SHP77 treated with DMSO at 0.1 percent for 48 hours (cell line): ENCODE data around the gene GFPT1.
"Not testable (repeated sequence)": the region's sequence is repeated elsewhere in the genome, so short reads cannot be mapped to it uniquely, and the experiment has no call there.

Experiments
- DNase-seq: peaks from one replicate; lab custom pipeline; 2025; lab: John Stamatoyannopoulos, UW

GFPT1 gene

DNA sequence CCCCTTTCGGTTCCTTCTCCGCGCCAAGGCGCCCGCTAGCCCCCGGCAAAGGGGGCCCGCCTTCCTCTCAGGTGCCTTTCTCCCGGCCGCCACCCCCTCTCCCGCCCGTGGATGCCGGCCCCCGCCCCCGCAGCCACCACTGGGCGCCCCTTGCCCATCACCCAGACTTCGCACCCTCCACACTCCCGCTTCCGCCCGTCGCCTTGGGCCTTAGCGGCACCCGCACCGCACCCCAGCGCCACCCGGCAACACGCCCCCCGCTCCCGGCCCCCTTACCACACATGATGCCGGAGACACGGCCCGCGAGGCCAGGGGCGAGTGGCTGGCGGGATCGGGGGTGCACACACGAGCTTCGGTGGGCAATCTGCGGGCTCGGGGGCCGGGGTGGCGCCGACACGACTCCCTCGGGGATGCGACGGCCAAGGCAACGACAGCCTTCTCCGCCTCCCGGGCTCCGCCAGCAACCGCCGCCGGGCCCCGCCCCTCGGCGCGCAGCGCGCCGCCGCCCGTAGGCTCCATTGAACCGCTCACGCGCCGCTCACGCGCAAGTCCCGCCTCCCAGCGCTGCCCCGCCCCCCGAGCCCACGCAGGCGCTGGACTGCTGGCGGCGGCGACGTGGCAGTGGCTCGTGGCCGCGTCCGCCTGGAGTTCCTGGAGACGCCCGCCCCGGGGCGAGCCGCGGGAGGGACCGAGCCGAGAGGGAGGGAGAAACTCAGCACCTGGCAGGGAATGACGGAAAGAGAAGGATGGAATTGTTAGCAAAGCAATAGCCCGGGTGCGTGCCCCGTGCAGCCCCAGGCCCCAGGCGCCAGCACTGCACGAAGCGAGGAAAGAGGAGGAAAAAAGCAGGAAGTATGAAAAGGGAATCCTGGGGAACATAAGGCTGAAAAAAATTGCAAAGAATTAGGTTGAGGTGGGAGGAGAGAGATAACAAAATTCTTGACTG, at the start of gene GFPT1:
GFPT1 (minus strand) TSS at position 439 of the 946 bp plus-strand sequence; CDS start at position 283, 156 bp downstream.
- DNase-seq: peak; percentile 60

DNA sequence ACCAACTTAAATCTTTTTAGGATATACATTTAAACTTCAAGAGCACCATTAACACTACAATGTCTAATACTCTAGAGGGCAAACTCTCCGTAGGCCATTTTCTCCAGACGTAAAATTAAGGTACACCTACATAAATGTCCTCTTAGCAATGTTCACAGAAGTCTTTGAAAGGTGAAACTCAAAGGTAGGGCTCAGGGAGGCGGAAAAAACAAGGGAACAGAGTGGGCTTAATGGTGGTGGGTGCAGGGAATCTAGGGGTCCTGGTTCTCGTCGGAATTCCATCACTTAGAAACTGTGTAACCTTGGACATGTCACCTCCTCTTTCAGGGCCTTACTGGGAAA, 49.5 kb upstream of the GFPT1 start:
- DNase-seq: no peak

DNA sequence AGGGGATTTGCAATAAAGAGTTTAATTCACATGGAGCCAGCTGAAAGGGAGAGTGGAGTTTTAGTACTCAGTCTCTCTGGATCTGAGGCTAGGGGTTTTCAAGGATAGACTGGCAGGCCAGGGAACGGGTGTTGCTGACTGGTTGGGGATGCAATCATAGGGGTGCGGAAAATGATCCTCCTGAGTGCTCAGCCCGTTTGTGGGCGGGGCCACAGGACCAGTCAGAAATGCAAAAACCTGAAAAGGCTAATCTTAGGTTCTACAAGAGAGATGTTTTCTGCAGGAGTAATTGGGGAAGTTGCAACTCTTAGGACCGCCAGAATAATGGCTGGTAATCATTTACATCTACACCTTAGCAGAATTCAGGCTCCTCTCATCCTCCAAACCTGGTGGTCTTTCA, 47.7 kb upstream of the GFPT1 start:
- no peak for DNase-seq

DNA sequence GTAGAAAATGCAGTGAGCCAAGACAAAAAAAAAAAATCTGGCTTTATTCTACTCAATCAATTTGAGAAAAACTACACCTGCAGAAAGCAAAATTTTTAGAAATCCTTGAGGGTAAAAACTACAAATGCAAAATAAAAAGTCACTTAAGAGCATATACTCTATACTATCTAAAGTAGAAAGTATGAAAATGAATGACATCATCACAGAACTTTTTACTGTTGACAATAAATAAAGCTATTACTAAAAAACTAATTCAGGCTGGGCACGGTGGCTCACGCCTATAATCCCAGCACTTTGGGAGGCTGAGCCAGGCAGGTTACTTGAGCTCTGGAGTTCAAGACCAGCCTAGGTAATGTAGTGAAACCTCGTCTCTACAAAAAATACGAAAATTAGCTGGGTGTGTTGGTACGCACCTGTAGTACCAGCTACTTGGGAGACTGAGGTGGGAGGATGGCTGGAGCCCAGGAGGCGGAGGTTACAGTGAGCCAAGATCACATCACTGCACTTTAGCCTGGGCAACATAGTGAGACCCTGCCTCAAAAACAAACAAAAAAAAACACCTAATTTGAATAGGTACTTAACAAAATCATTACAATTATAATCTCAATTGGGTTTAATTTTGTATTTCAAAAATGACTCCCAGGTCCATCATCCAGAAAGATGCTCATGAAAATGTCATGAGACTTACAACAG, 42.6 kb upstream of the GFPT1 start:
- DNase-seq: no peak

DNA sequence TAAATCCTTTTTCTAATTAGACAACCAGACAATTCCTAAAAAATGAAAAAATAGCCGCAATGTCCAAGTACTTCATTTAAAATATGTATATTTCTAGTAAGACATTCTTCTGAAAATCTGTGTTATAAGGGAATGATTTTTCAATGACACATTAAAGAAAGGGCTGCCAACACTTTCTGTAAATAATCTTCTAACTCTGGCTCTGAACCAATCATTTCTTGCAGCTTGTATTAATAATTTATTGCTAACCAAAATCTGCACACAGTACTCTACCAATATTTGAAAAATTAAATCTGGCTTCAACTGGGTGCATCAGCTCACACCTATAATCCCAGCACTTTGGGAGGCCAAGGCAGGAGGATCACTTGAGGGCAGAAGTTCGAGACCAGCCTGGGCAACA, 42.0 kb upstream of the GFPT1 start:
- DNase-seq: no peak

DNA sequence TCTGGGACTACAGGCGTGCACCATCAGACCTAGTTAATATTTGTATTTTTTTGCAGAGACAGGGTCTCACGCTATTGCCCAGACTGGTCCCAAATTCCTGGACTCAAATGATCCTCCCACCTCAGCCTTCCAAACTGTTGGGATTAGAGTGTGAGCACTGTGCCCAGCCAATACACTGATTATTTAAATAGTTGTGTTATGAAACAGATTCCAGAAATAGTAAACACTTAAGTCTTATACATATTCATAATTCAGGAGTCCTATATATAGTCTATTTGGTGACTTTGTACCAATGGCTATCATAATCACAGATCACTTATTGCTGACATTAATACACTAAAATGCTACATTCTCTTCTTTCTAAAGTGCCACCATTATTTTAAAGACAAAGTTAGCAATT, 37.4 kb upstream of the GFPT1 start:
- DNase-seq: no peak

DNA sequence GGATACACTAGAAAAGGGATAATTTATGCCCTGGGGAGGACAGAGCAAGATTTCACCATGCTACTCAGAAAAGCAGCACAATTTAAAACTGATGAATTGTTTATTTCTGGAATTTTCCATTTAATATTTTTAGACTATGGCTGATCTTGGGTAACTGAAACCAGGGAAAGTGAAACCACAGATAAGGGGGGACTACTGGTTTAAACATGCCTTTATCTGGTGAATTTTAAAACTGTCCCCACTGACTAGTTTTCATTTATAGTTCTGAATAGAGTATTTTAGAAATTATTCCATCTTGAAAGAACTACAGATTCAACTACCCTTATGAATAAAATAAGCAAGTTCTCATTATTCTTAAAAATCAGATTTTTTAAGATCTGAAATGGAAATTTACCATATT, 35.2 kb upstream of the GFPT1 start:
- DNase-seq: no peak

DNA sequence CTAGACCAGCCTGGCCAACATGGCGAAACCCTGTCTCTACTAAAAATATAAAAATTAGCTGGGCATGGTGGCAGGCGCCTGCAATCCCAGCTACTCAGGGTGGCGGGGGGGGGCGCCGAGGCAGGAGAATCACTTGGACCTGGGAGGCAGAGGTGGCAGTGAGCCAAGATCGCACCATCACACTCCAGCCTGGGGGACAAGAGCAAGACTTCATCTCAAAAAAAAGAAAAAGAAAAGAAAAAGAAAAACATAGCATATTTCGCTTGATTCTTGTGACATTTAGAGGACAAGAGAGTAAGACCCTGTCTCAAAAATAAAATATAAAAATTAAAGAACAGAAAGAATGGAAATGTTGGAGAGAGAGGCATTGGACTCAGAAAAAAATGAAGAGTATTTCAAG, 32.1 kb upstream of the GFPT1 start:
- DNase-seq: not testable (repeated sequence)

DNA sequence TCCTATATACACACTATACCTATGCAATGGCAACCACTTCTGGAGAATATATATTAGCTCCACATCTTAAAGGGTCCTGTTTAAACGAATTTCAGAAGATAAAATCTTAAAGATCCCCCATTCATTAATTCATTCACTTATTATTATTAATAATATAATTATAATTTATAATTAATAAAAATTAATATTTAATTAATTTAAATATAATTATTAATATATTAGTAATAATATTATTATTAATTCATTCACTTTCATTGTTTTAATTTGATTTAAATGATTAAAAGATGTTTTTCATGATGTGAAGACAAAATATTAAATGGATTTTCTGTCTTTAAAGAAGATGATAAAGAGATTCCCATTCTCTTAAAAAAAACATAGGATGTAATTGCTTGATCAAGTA, 29.1 kb upstream of the GFPT1 start:
- DNase-seq: no peak

DNA sequence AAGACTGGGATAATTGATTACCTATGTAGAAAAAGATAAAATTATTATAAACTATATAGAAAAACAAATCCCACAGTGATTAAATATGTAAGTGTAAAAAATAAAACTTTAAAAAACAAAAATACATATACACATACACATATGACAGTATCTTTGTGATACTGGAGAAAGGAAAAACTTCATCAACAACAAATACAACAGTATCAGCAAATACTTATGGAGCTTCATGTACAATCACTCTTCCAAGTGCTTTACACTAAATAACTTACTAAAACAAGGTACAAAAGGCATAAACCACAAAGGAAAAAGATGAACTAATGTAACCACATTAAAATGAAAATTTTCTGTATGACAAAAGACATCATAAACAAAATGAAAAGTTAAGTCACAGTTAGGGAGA, 24.1 kb upstream of the GFPT1 start:
- no peak for DNase-seq

DNA sequence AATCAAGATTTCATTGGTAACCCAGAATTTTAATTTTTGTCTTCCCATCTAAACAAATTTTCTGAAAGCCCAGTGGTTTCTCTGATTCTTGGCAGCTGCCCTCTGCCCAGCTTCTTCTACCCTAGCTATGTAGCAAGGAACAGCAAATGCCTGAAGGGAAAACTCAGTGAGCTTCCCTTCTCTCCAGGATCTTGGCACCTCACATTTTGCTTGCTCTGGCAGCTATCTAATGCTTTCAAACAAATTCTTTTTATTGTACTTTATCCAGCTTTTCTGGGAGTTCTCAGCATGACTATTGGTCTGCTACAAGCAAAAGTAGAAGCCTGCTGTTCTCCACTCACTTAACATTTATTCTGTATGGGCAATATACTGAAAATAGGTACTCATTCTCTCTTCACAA, 18.3 kb upstream of the GFPT1 start:
- DNase-seq: no peak

DNA sequence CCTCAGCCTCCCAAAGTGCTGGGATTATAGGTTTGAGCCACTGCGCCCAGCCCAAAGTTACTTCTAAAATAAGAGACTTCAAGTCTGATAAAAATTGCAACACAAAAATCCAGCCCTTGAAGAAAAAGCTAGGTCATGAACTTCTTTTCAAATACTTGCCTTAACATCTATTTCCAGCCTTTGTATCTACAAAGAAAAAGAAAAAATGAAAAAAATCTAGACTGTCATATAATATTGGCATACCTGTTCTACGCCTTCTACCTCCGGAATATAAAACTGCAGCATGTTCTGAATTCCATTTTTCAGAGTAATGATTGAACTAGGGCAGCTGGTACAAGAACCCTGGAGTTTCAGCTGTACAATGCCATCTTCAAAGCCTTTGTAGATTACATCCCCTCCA, 13.1 kb upstream of the GFPT1 start:
- no peak for DNase-seq

DNA sequence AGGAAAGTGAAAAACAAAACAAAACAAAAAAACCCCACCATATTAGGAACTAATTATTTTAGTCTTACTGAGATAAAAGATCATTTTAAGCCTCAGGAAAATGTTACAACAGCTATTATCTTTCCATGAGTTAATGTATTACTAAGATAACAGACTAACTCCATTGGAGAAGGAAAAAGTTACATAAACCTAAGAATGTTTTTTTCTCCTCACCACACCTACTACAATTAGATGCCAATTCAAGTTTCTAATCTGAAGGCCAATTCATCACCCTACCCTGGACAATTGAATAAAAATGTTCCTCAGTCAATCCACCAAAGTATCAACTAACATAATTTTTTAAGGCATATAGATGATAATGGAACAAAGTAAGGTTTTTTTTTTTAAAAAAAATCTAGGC, 10.2 kb upstream of the GFPT1 start:
- DNase-seq: no peak

DNA sequence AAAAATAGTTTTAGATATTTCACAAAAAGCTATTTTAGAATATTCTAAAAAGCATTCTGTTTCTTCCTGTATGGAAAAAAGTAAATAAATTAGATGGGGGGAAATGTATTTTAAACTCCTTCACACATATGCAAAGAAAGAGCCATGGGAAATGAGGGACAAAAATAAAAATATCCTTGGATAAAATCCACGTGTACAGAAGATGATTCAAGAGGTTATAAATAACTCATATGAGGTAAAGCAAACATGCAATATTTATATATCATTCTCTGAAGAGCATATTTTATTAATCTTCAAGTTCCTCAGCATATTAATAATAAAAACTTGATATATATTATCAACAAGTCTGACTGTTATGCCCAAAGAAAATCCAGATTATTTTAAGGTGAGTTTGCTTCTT, 8.8 kb upstream of the GFPT1 start:
- no peak for DNase-seq

DNA sequence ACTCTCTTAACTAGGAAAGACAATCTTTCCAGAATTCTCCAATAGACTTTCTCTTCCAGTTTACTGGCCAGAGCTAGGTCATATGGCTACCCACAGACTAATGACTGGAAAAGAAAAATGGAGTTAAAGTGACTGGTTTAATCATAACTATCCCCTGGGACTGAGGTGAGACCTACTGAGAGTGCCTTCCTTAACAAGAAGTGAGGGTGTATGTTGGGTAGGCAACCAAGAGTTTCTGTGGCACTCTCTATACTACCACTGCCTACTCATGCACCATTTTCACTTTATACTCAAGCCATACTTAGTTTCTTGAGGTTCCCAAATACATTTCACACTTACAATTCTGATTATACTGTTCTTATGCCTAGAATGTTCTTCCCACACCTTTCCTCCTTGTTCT, 6.9 kb upstream of the GFPT1 start:
- no peak for DNase-seq

DNA sequence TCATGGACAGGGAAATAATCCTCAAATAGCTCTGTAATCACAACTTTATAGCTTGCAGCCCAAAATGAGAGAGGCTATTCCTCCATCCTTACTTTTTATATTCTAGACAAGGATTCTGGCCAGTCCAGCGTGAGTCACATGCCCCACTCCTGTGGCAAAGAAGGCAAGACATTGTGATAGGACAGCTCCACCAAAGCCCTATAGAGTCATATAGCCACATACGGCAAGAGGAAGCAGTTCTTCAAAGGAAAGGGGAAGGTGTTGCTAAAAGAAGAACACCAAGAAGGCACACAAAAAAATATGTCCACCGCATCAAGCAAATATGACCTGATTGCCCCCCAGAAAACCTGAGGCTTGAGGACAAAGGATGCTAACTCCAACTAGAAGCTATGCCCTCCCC, 3.4 kb upstream of the GFPT1 start:
- no peak for DNase-seq

DNA sequence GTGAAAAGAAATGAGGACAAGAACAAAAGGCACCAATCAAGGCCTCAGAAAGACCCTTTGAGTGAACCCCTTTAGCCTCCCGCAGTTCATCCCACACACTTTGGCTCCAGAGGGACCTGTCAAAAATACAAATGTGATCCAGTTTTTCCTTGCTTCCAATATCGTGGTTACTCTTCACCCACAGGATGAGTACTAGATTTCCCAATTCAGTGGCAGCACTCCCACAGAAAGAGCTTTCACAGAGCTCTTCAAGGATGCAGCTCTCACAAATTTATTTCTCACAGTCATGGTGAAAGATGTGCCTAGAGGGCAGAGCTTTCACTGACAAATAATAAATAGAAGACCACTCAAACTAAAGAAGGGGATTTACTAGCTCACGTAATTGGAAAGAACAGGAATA, 3.0 kb upstream of the GFPT1 start:
- DNase-seq: no peak

DNA sequence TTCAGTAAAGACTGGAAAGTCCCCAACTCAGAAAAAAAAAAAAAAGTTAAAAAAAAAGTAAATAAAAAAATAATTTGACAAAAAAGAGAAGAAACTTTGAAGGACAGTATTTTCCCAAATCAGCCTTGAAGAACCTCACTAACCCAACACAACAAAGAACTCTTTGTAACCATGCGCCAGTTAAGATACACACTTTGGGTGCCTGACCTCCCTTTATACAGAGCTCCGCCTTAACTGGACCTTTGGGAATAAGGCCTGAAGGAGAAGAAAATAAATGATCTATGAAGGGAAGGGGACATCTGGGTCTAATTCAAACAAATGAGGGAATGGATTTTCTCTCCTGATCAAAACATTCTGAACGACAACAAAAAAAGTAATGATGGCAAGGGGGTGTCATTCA, 2.2 kb upstream of the GFPT1 start:
- DNase-seq: no peak

DNA sequence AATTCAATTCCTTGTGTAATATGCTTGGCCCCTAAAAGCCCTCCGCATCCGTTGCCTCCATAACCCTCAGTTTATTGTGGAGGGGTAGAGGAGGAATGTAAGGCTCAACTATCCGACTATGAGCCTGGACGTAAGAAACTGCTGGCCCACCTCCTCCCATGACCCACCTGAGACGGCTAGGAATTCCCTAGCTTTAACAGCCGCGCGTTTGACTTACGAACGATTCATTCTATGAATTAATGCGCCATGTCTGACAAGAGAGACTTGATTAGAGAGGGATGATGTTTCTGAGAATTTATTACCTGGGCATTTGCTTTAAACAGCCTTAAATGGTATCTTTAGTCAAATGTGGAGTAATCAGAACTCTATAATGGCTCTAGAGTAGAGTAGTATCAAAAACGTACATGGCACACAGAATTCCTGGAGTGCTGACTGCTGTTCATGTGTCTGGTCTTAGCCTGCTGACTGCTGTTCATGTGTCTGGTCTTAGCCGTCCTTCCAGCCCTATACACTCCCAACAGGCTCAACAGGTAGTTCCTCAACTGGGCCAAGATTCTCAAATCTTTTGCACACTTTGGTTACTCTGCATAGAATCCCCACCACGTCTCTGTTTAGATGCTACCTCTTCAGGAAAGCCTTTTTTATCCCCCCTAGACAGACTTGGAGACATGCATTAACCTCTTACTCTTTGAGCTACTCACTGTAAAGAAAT, 899 bp upstream of the GFPT1 start:
- DNase-seq: peak; percentile 37

DNA sequence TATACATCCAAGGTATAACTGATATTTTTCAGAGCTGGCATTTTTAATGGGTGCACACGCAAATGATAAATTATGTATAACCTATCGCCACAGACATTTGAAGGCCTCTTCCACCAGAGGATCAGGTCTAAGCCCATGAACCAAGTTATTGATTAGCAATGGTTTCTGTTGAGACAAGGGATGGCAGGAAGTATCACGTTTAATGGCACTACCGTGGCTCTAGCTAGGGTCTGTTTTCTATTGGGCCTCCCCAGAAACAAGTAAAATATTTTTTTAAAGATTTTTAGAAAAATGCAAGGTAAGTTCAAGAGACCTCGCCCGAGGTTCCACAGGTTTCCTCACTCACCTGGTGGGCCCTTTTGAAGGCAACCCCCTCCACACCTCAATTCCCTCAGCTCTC, 667 bp downstream of the GFPT1 start:
- no peak for DNase-seq

DNA sequence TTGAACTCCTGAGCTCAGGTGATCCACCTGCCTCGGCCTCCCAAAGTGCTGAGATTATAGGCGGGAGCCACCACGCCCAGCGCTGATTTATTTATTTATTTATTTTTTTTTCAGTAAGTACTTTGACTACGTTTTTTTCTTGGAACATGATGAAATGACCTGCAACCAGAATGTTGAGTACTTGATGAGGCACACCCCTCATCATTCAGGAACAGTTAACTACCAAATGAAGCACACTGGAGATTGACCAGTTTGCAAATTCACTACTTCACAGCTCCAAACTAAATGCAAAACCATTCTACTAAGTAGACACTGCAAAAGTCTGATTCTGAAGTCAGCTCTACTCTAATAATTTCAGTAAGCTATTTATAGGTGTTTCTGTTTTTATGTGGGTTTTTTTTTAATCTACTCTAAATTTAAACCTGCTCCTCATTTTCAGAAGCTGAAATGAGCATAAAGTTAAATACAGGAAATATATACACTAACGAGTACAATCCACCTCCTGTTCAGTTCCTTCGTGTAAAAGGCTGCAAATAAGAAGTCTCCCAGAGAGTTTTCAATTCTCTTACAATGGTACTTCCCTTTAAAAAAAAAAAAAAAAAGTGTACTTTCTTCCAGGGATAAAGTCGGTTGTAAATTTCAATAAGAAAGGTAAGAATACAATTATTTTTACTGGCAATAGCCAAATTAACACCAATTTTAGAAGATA, 1.4 kb downstream of the GFPT1 start:
- no peak for DNase-seq

DNA sequence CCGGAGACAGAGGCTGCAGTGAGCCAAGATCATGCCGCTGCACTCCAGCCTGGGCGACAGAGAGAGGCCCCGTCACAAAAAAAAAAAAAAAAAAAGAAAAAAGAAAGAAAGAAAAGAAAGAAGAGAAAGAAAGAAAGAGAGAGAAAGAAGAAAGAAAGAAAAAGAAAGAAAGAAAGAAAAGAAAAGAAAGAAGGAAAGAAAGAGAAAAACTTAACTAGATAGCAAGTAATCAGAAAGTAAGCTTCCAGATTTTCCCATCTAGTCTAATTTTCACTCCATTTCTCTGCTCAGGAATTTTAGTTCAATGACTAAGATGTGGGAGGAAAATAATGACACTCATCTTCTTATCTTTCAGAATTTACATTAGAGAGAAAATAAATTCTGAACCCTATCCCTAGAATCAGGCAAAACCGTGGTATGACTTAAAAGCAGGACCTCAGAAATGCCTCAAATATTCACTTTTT, 2.4 kb downstream of the GFPT1 start:
- DNase-seq: no peak
